Liver (tissue), 9 donors: Measurements from ENCODE around the gene IGF1R. TPM values are rescaled to one million over a fixed set of nuclear protein-coding genes. Genes with fewer than 3 reads are reported as not detected.

Experiments
- DNase-seq: peaks from one replicate; pipeline ENCODE4 v3.0.0-alpha.2; 2017; ENCODE audit warnings: low spot score
- H3K27ac ChIP-seq, 2 donors: one replicate each; pipeline ENCODE4 v1.7.0; 2013; ENCODE audit warnings: inconsistent platforms in 2 of 2, low read length in 2 of 2, control low read depth in 1 of 2, low read depth in 1 of 2, mild to moderate bottlenecking in 1 of 2
- H3K27me3 ChIP-seq, 4 donors: one replicate each; pipeline versions ENCODE4 v1.6.1 to v1.7.0; 2013; ENCODE audit warnings: low read length in 3 of 4, inconsistent platforms in 1 of 4, mild to moderate bottlenecking in 1 of 4, moderate library complexity in 1 of 4; ENCODE audit not compliant: control insufficient read depth in 4 of 4, insufficient read depth in 4 of 4
- H3K36me3 ChIP-seq, 4 donors: one replicate each; pipeline versions ENCODE4 v1.6.1 to v1.7.0; 2013; ENCODE audit warnings: low read length in 3 of 4, mild to moderate bottlenecking in 3 of 4, low read depth in 1 of 4, moderate library complexity in 1 of 4; ENCODE audit not compliant: control insufficient read depth in 4 of 4, insufficient read depth in 3 of 4
- H3K4me1 ChIP-seq, 4 donors: one replicate each; pipeline versions ENCODE4 v1.6.1 to v1.7.0; 2013; ENCODE audit warnings: low read length in 3 of 4, mild to moderate bottlenecking in 3 of 4, moderate library complexity in 1 of 4; ENCODE audit not compliant: control insufficient read depth in 4 of 4, insufficient read depth in 4 of 4
- H3K4me3 ChIP-seq, 3 donors: one replicate each; pipeline versions ENCODE4 v1.6.1 to v1.7.0; 2013; ENCODE audit warnings: low read length in 3 of 3, control low read depth in 1 of 3, low read depth in 1 of 3, mild to moderate bottlenecking in 1 of 3
- H3K9ac ChIP-seq, 2 donors: one replicate each; pipeline ENCODE4 v1.7.0; 2013; ENCODE audit warnings: low read length in 2 of 2, mild to moderate bottlenecking in 2 of 2, moderate library complexity in 2 of 2, control low read depth in 1 of 2, low read depth in 1 of 2
- H3K9me3 ChIP-seq, 4 donors: one replicate each; pipeline versions ENCODE4 v1.6.1 to v1.7.0; 2013; ENCODE audit warnings: low read length in 3 of 4; ENCODE audit not compliant: control insufficient read depth in 4 of 4
- EGR1 ChIP-seq, 2 donors: IDR thresholded peaks; 2 replicates each; pipeline ENCODE4 v1.6.1; 2016 to 2018; ENCODE audit warnings: antibody characterized with exemption in 2 of 2, low read depth in 2 of 2
- FOXA1 ChIP-seq: IDR thresholded peaks from 2 replicates; pipeline ENCODE4 v1.6.1; 2016; ENCODE audit warnings: antibody characterized with exemption
- FOXA2 ChIP-seq: IDR thresholded peaks from 2 replicates; pipeline ENCODE4 v1.6.1; 2016; ENCODE audit warnings: antibody characterized with exemption
- GABPA ChIP-seq, 2 donors: IDR thresholded peaks in 1 of 2; conservative IDR thresholded peaks in 1 of 2; 2 replicates each; pipeline ENCODE4 v1.6.1; 2016; ENCODE audit warnings: antibody characterized with exemption in 2 of 2, mild to moderate bottlenecking in 1 of 2, moderate library complexity in 1 of 2
- HNF4A ChIP-seq, 2 donors: conservative IDR thresholded peaks; 2 replicates each; pipeline ENCODE4 v1.6.1; 2016; ENCODE audit warnings: antibody characterized with exemption in 2 of 2, mild to moderate bottlenecking in 2 of 2
- HNF4G ChIP-seq: IDR thresholded peaks from 2 replicates; pipeline ENCODE4 v1.6.1; 2016; ENCODE audit warnings: antibody characterized with exemption
- JUND ChIP-seq, 2 donors: IDR thresholded peaks; 2 replicates each; pipeline ENCODE4 v1.6.1; 2016; ENCODE audit warnings: antibody characterized with exemption in 2 of 2
- MAX ChIP-seq: IDR thresholded peaks from 2 replicates; pipeline ENCODE4 v1.6.1; 2016; ENCODE audit warnings: antibody characterized with exemption
- NR2F2 ChIP-seq: IDR thresholded peaks from 2 replicates; pipeline ENCODE4 v1.6.1; 2016; ENCODE audit warnings: antibody characterized with exemption
- RAD21 ChIP-seq, 2 donors: IDR thresholded peaks; 2 replicates each; pipeline ENCODE4 v1.6.1; 2016; ENCODE audit warnings: antibody characterized with exemption in 2 of 2, mild to moderate bottlenecking in 2 of 2
- REST ChIP-seq: IDR thresholded peaks from 2 replicates; pipeline ENCODE4 v1.6.1; 2016; ENCODE audit warnings: antibody characterized with exemption, mild to moderate bottlenecking
- SP1 ChIP-seq: IDR thresholded peaks from 2 replicates; pipeline ENCODE4 v1.6.1; 2018; ENCODE audit warnings: antibody characterized with exemption, mild to moderate bottlenecking
- TAF1 ChIP-seq: conservative IDR thresholded peaks from 2 replicates; pipeline ENCODE4 v1.6.1; 2016; ENCODE audit warnings: antibody characterized with exemption, mild to moderate bottlenecking
- YY1 ChIP-seq: IDR thresholded peaks from 2 replicates; pipeline ENCODE4 v1.6.1; 2016; ENCODE audit warnings: antibody characterized with exemption, mild to moderate bottlenecking
- WGBS: extraction: QIAGEN DNeasy Blood & Tissue Kit; methylation state at CpG from one replicate; pipeline ENCODE4 v1.1.7; 2013; 5-methylcytosine and 5-hydroxymethylcytosine counted together
- polyA plus RNA-seq, 2 donors: library from polyadenylated mRNA; stranded (reverse) in 1 of 2; unstranded in 1 of 2; fragments of 200-250 nt in 1 of 2; fragments of >200 nt in 1 of 2; fragmentation: Nextera tagmentation in 1 of 2; extraction: Ambion mirVana in 1 of 2; gene quantifications; one replicate each; pipeline versions ENCODE4 v1.2.1 to v1.2.3, GENCODE V29; 2013 to 2015
- total RNA-seq, 2 donors: library from RNA; depleted of rRNA; stranded (reverse); fragments of >200 nt; gene quantifications; one replicate each; pipeline ENCODE4 v1.2.3, GENCODE V29; 2014
- TF ChIP-seq, protein P1 (sequence below): IDR thresholded peaks from 2 replicates; pipeline ENCODE4 v1.6.1; 2016; ENCODE audit warnings: antibody characterized with exemption
- donor health status: healthy.
- donor health status: healthy.
- donor health status: healthy.
- donor health status: healthy.
- donor health status: healthy.

The IGF1R gene
- total and polyA plus RNA-seq, 4 donors, result 0.69 to 10.3 (median 3.2) TPM

GRCh38 chr15:98660055-98660454 is 11.7 kb downstream of the IGF1R start:
- H3K36me3 ChIP-seq, result no peaks in the 10 kb centered on the region
- H3K4me3 ChIP-seq, result no peak overlapping the region
- H3K4me1 ChIP-seq, result no peaks in the 10 kb centered on the region
- DNase-seq, result no peak
- no peak overlapping the region for H3K9ac ChIP-seq
- no peaks in the 10 kb centered on the region for H3K9me3 ChIP-seq
- TF ChIP-seq HNF4A (conservative IDR thresholded peaks at IDR 0.05), result no peak
- peaks cover 0 to 13% (median 1%) of the 10 kb centered on the region in 4 donors for H3K27me3 ChIP-seq
- H3K27ac ChIP-seq, result no peak overlapping the region
- 58% methylated on average over 3 of the region's 3 CpGs for WGBS

DNA sequence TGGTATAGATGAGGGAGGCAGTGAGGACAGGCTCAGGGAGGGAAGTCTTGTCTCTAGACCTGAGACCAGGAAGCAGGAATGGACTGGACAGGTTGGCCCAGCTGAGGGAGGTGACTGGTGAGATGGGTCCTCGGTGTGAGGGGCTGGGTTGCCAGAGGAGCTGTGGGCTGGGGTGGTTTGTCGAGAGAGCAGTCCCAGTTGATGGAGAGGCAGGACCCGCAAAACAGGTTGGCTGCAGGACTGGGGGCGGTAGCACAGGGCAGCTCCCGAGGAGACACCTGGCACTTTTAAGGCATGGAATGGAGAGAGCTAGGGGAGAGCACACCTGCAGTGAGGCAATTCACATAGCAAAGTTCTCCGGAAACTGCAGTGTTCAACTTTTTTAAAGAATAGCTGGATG is 14.7 kb downstream of the IGF1R start:
- H3K4me1 ChIP-seq, result no peaks in the 10 kb centered on the region
- no peak overlapping the region for H3K27ac ChIP-seq
- H3K36me3 ChIP-seq, result no peaks in the 10 kb centered on the region
- TF ChIP-seq SP1 (no peak), RAD21 (IDR thresholded peaks at IDR 0.05) (no peak), YY1 (no peak), NR2F2 (no peak), FOXA1 (no peak), JUND (IDR thresholded peaks at IDR 0.05) (no peak)
- no peak overlapping the region for H3K9ac ChIP-seq
- H3K9me3 ChIP-seq, result no peaks in the 10 kb centered on the region
- H3K4me3 ChIP-seq, result no peak overlapping the region
- DNase-seq, result no peak
- peaks cover 0 to 3% (median 1%) of the 10 kb centered on the region in 4 donors for H3K27me3 ChIP-seq
- 81% methylated on average over 6 of the region's 6 CpGs for WGBS

- no peak overlapping the region for H3K27ac ChIP-seq
- no peaks in the 10 kb centered on the region for H3K9me3 ChIP-seq
- H3K9ac ChIP-seq, result no peak overlapping the region
- no peaks in the 10 kb centered on the region for H3K36me3 ChIP-seq
- H3K4me1 ChIP-seq, result no peaks in the 10 kb centered on the region
- DNase-seq, result no peak
- peaks cover 0 to 3% (median 1%) of the 10 kb centered on the region in 4 donors for H3K27me3 ChIP-seq
- 56% methylated on average over 8 of the region's 8 CpGs for WGBS
- H3K4me3 ChIP-seq, result no peak overlapping the region
- TF ChIP-seq MAX, result no peak
- TF ChIP-seq REST, result no peak
- no peak for TF ChIP-seq GABPA (IDR thresholded peaks at IDR 0.05 in 1 of 2, conservative IDR thresholded peaks at IDR 0.05 in 1 of 2)
- TF ChIP-seq HNF4A (conservative IDR thresholded peaks at IDR 0.05), result no peak
- no peak for TF ChIP-seq EGR1 (IDR thresholded peaks at IDR 0.05; ENCODE audit: low read depth in 2 of 2)
- TF ChIP-seq FOXA1, result no peak
- no peak for TF ChIP-seq YY1
These were observed 15.3 kb downstream of the IGF1R start for GRCh38 chr15:98663606-98664005.

GRCh38 chr15:98666441-98666840 is 18.1 kb downstream of the IGF1R start:
- H3K36me3 ChIP-seq, result no peaks in the 10 kb centered on the region
- H3K27me3 ChIP-seq, result peaks cover 0 to 3% (median 0%) of the 10 kb centered on the region in 4 donors
- H3K9ac ChIP-seq, result no peak overlapping the region
- WGBS, result 89% methylated on average over 6 of the region's 6 CpGs
- no peak overlapping the region for H3K27ac ChIP-seq
- H3K4me3 ChIP-seq, result no peak overlapping the region
- H3K4me1 ChIP-seq, result peaks cover 0 to 2% (median 0%) of the 10 kb centered on the region in 4 donors
- no peak for DNase-seq
- no peaks in the 10 kb centered on the region for H3K9me3 ChIP-seq
- TF ChIP-seq HNF4G (no peak), JUND (IDR thresholded peaks at IDR 0.05) (no peak), MAX (no peak), HNF4A (conservative IDR thresholded peaks at IDR 0.05) (no peak), EGR1 (IDR thresholded peaks at IDR 0.05; ENCODE audit: low read depth in 2 of 2) (no peak), NR2F2 (no peak), GABPA (IDR thresholded peaks at IDR 0.05 in 1 of 2, conservative IDR thresholded peaks at IDR 0.05 in 1 of 2) (no peak), SP1 (no peak), FOXA2 (no peak), REST (no peak), YY1 (no peak), TAF1 (no peak), RAD21 (IDR thresholded peaks at IDR 0.05) (no peak)
- TF ChIP-seq, protein P1, sequence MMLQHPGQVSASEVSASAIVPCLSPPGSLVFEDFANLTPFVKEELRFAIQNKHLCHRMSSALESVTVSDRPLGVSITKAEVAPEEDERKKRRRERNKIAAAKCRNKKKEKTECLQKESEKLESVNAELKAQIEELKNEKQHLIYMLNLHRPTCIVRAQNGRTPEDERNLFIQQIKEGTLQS, result no peak
